CD4-positive, alpha-beta T cell treated with Interferon gamma for 1 hour (primary cell): ENCODE results near the gene ZC3H12D.

ENCODE experiments used
- DNase-seq: peaks from one replicate; pipeline ENCODE4 v3.0.0-alpha.2; 2020

ZC3H12D gene

DNA sequence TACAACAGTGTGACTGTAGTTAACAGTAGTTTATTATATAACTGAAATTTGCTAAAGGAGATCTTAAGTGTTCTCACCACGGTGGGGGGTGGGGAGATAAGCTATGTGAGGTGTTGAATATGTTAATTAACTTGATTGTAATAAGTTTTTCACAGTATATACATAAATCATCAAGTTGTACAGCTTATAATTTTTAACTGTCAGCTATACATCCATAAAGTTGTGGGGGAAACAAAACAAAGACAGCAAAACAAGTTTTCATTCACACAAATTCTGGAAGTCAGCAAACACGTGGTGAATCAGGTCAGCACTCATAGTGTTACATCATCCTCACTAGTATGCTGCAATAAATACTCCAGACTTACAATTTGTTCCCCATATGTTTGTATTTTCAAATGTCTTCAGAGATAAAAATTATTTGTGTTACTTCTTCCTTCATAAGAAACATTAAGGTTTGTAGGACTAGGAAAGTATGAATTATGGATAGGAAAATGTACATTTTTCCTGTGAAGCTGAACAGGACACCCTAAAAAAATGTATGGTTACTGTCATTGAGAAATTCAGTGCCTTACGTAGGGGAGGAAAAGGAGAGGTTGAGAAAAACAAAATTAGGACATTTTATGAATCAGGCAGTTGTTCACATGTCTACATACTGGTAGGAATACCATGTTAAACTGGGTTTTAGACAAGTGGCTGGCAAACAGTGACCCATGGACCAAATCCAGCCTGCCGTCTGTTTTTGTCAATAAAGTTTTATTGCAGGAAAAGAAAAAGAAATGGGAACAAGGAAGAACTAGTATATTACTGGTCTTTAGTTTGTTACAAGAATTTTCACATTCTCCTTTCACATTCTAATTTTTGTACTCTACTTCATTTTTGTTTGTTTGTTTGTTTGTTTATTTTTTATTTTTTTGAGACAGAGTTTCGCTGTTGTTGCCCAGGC lies 78.7 kb downstream of the ZC3H12D start:
- DNase-seq, result no peak

DNA sequence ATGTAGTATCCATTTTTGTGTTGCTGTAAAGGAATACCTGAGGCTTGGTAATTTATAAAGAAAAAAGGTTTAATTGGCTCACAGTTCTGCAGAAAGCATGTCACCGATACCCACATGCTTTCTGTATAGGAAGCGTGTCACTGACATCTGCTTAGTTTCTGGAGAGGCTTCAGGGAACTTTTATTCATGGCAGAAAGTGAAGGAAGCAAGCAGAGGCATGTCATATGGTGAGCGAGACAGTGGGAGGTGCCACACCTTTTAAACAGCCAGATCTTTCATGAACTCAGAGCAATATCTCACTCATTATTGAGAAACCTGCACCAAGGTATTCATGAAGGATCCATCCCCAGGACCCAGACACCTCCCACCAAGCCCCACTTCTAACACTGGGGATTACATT lies 81.3 kb downstream of the ZC3H12D start:
- no peak for DNase-seq

DNA sequence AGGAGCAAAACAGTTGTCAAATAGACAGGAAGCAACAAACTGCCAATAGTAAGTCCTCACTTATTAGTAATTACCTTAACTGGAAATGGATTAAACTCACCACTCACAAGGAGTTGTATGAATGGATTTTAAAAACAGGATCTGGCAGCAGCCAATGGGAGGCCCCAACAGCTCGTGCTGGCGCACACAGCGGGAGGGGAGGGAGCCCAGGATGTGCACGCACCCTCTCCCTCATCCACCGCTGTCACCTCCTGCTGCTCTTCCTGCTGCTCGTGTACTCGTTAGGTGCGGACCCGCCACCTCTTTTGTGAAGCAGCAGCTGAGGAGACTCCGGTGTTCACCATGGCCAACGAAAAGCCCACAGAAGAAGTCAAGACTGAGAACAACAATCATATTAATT lies 84.8 kb downstream of the ZC3H12D start, which contains the start of gene SUMO4:
SUMO4 (plus strand) TSS at position 213 of the 400 bp plus-strand sequence; CDS start at position 343, 130 bp downstream.
- no peak for DNase-seq

DNA sequence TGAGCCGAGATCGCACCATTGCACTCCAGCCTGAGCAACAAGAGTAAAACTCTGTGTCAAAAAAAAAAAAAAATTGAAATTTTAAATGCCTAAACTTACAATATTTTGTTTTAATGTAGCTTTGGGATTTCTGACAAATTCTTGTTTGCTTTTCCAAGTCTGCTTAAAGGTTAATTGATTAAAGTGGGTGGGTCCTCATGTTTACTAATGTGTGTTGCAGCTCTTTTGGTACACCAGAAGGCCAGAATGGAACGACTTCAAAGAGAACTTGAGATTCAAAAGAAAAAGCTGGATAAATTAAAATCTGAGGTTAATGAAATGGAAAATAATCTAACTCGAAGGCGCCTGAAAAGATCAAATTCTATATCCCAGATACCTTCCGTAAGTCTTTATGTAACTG lies 87.4 kb downstream of the ZC3H12D start:
- no peak for DNase-seq
